Liver (tissue), 9 donors: ENCODE data around the gene DDX41. TPM values are rescaled to one million over a fixed set of nuclear protein-coding genes. Genes with fewer than 3 reads are reported as not detected.

Experiments
- DNase-seq: peaks from one replicate; pipeline ENCODE4 v3.0.0-alpha.2; 2017; ENCODE audit warnings: low spot score
- H3K27ac ChIP-seq, 2 donors: one replicate each; pipeline ENCODE4 v1.7.0; 2013; ENCODE audit warnings: inconsistent platforms in 2 of 2, low read length in 2 of 2, control low read depth in 1 of 2, low read depth in 1 of 2, mild to moderate bottlenecking in 1 of 2
- H3K27me3 ChIP-seq, 4 donors: one replicate each; pipeline versions ENCODE4 v1.6.1 to v1.7.0; 2013; ENCODE audit warnings: low read length in 3 of 4, inconsistent platforms in 1 of 4, mild to moderate bottlenecking in 1 of 4, moderate library complexity in 1 of 4; ENCODE audit not compliant: control insufficient read depth in 4 of 4, insufficient read depth in 4 of 4
- H3K36me3 ChIP-seq, 4 donors: one replicate each; pipeline versions ENCODE4 v1.6.1 to v1.7.0; 2013; ENCODE audit warnings: low read length in 3 of 4, mild to moderate bottlenecking in 3 of 4, low read depth in 1 of 4, moderate library complexity in 1 of 4; ENCODE audit not compliant: control insufficient read depth in 4 of 4, insufficient read depth in 3 of 4
- H3K4me1 ChIP-seq, 4 donors: one replicate each; pipeline versions ENCODE4 v1.6.1 to v1.7.0; 2013; ENCODE audit warnings: low read length in 3 of 4, mild to moderate bottlenecking in 3 of 4, moderate library complexity in 1 of 4; ENCODE audit not compliant: control insufficient read depth in 4 of 4, insufficient read depth in 4 of 4
- H3K4me3 ChIP-seq, 3 donors: one replicate each; pipeline versions ENCODE4 v1.6.1 to v1.7.0; 2013; ENCODE audit warnings: low read length in 3 of 3, control low read depth in 1 of 3, low read depth in 1 of 3, mild to moderate bottlenecking in 1 of 3
- H3K9ac ChIP-seq, 2 donors: one replicate each; pipeline ENCODE4 v1.7.0; 2013; ENCODE audit warnings: low read length in 2 of 2, mild to moderate bottlenecking in 2 of 2, moderate library complexity in 2 of 2, control low read depth in 1 of 2, low read depth in 1 of 2
- H3K9me3 ChIP-seq, 4 donors: one replicate each; pipeline versions ENCODE4 v1.6.1 to v1.7.0; 2013; ENCODE audit warnings: low read length in 3 of 4; ENCODE audit not compliant: control insufficient read depth in 4 of 4
- EGR1 ChIP-seq, 2 donors: IDR thresholded peaks; 2 replicates each; pipeline ENCODE4 v1.6.1; 2016 to 2018; ENCODE audit warnings: antibody characterized with exemption in 2 of 2, low read depth in 2 of 2
- FOXA1 ChIP-seq: IDR thresholded peaks from 2 replicates; pipeline ENCODE4 v1.6.1; 2016; ENCODE audit warnings: antibody characterized with exemption
- FOXA2 ChIP-seq: IDR thresholded peaks from 2 replicates; pipeline ENCODE4 v1.6.1; 2016; ENCODE audit warnings: antibody characterized with exemption
- GABPA ChIP-seq, 2 donors: IDR thresholded peaks in 1 of 2; conservative IDR thresholded peaks in 1 of 2; 2 replicates each; pipeline ENCODE4 v1.6.1; 2016; ENCODE audit warnings: antibody characterized with exemption in 2 of 2, mild to moderate bottlenecking in 1 of 2, moderate library complexity in 1 of 2
- HNF4A ChIP-seq, 2 donors: conservative IDR thresholded peaks; 2 replicates each; pipeline ENCODE4 v1.6.1; 2016; ENCODE audit warnings: antibody characterized with exemption in 2 of 2, mild to moderate bottlenecking in 2 of 2
- JUND ChIP-seq, 2 donors: IDR thresholded peaks; 2 replicates each; pipeline ENCODE4 v1.6.1; 2016; ENCODE audit warnings: antibody characterized with exemption in 2 of 2
- NR2F2 ChIP-seq: IDR thresholded peaks from 2 replicates; pipeline ENCODE4 v1.6.1; 2016; ENCODE audit warnings: antibody characterized with exemption
- RAD21 ChIP-seq, 2 donors: IDR thresholded peaks; 2 replicates each; pipeline ENCODE4 v1.6.1; 2016; ENCODE audit warnings: antibody characterized with exemption in 2 of 2, mild to moderate bottlenecking in 2 of 2
- RXRA ChIP-seq, 2 donors: IDR thresholded peaks; 2 replicates each; pipeline ENCODE4 v1.6.1; 2017 to 2018; ENCODE audit warnings: antibody characterized with exemption in 2 of 2, mild to moderate bottlenecking in 1 of 2
- SP1 ChIP-seq: IDR thresholded peaks from 2 replicates; pipeline ENCODE4 v1.6.1; 2018; ENCODE audit warnings: antibody characterized with exemption, mild to moderate bottlenecking
- TAF1 ChIP-seq: conservative IDR thresholded peaks from 2 replicates; pipeline ENCODE4 v1.6.1; 2016; ENCODE audit warnings: antibody characterized with exemption, mild to moderate bottlenecking
- YY1 ChIP-seq: IDR thresholded peaks from 2 replicates; pipeline ENCODE4 v1.6.1; 2016; ENCODE audit warnings: antibody characterized with exemption, mild to moderate bottlenecking
- WGBS: extraction: QIAGEN DNeasy Blood & Tissue Kit; methylation state at CpG from one replicate; pipeline ENCODE4 v1.1.7; 2013; 5-methylcytosine and 5-hydroxymethylcytosine counted together
- polyA plus RNA-seq, 2 donors: library from polyadenylated mRNA; stranded (reverse) in 1 of 2; unstranded in 1 of 2; fragments of 200-250 nt in 1 of 2; fragments of >200 nt in 1 of 2; fragmentation: Nextera tagmentation in 1 of 2; extraction: Ambion mirVana in 1 of 2; gene quantifications; one replicate each; pipeline versions ENCODE4 v1.2.1 to v1.2.3, GENCODE V29; 2013 to 2015
- total RNA-seq, 2 donors: library from RNA; depleted of rRNA; stranded (reverse); fragments of >200 nt; gene quantifications; one replicate each; pipeline ENCODE4 v1.2.3, GENCODE V29; 2014
- TF ChIP-seq, protein P1 (sequence below): fragments of 150-350 bp; IDR thresholded peaks from 2 replicates; pipeline ENCODE4 v1.5.1; 2017; ENCODE audit warnings: improper control_type of control experiment, low read depth, low read length; ENCODE audit not compliant: missing input control
- TF ChIP-seq, protein P2 (sequence below): IDR thresholded peaks from 2 replicates; pipeline ENCODE4 v1.6.1; 2016; ENCODE audit warnings: antibody characterized with exemption
- donor health status: healthy.
- donor health status: healthy.
- donor health status: healthy.
- donor health status: healthy.
- donor health status: healthy.

DDX41 gene
- total and polyA plus RNA-seq, 4 donors: 20.4 to 58.5 (median 45.6) TPM

DNA sequence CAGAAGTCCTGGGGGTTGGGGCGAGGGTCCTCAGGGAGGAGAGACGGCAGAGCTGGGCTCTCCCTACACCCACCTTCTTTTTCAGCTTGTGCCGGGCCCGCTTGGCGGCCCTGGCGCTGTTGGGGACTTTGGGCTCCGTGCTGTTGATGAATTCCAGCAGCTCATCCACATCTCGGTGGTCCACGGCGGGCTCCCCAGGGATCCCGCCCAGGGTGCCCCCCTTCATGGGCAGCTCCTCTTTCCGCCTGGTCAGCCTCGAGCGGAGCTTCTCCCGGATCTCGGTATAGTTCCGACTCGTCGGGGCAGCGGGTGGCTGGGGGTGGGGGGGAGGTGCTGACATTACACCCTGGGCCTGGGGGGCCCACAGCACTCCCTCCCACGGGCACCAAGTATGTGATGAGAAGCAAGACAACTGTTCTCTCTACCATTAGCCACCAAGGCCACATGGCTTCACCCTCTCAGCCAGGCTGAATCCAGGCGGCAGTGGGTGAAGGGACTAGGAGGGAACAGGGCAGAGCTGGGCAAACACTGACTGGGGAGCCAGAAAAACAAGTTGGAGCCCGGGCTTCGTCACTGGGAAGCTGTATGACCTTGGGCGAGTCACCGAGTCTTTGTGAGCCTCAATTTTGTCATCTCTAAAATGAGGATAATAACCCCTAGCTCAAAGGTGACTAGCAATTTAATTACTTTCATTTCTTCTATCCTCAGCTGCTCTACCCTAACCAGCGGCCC is 14.6 kb upstream of the DDX41 start:
- H3K9ac ChIP-seq: no peak overlapping the region
- H3K27ac ChIP-seq: no peak overlapping the region
- H3K4me3 ChIP-seq: no peak overlapping the region
- no peaks in the 10 kb centered on the region for H3K27me3 ChIP-seq
- 93% methylated on average over 27 of the region's 27 CpGs for WGBS
- peaks cover 0 to 16% (median 13%) of the 10 kb centered on the region in 4 donors for H3K4me1 ChIP-seq
- DNase-seq: no peak
- TF ChIP-seq FOXA1: no peak
- H3K9me3 ChIP-seq: no peaks in the 10 kb centered on the region
- peaks cover 13 to 67% (median 27%) of the 10 kb centered on the region in 4 donors for H3K36me3 ChIP-seq

- no peak overlapping the region for H3K9ac ChIP-seq
- TF ChIP-seq, protein P1, sequence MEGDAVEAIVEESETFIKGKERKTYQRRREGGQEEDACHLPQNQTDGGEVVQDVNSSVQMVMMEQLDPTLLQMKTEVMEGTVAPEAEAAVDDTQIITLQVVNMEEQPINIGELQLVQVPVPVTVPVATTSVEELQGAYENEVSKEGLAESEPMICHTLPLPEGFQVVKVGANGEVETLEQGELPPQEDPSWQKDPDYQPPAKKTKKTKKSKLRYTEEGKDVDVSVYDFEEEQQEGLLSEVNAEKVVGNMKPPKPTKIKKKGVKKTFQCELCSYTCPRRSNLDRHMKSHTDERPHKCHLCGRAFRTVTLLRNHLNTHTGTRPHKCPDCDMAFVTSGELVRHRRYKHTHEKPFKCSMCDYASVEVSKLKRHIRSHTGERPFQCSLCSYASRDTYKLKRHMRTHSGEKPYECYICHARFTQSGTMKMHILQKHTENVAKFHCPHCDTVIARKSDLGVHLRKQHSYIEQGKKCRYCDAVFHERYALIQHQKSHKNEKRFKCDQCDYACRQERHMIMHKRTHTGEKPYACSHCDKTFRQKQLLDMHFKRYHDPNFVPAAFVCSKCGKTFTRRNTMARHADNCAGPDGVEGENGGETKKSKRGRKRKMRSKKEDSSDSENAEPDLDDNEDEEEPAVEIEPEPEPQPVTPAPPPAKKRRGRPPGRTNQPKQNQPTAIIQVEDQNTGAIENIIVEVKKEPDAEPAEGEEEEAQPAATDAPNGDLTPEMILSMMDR: no peak
- no peaks in the 10 kb centered on the region for H3K27me3 ChIP-seq
- H3K4me3 ChIP-seq: no peak overlapping the region
- H3K4me1 ChIP-seq: peaks cover 0 to 16% (median 13%) of the 10 kb centered on the region in 4 donors
- no peak overlapping the region for H3K27ac ChIP-seq
- H3K9me3 ChIP-seq: no peaks in the 10 kb centered on the region
- DNase-seq: no peak
- H3K36me3 ChIP-seq: peaks cover 12 to 70% (median 33%) of the 10 kb centered on the region in 4 donors
- whole genome bisulfite sequencing: 88% methylated on average over 3 of the region's 3 CpGs
Measured at GRCh38 chr5:177530638-177531037, 13.9 kb upstream of the DDX41 start.

DNA sequence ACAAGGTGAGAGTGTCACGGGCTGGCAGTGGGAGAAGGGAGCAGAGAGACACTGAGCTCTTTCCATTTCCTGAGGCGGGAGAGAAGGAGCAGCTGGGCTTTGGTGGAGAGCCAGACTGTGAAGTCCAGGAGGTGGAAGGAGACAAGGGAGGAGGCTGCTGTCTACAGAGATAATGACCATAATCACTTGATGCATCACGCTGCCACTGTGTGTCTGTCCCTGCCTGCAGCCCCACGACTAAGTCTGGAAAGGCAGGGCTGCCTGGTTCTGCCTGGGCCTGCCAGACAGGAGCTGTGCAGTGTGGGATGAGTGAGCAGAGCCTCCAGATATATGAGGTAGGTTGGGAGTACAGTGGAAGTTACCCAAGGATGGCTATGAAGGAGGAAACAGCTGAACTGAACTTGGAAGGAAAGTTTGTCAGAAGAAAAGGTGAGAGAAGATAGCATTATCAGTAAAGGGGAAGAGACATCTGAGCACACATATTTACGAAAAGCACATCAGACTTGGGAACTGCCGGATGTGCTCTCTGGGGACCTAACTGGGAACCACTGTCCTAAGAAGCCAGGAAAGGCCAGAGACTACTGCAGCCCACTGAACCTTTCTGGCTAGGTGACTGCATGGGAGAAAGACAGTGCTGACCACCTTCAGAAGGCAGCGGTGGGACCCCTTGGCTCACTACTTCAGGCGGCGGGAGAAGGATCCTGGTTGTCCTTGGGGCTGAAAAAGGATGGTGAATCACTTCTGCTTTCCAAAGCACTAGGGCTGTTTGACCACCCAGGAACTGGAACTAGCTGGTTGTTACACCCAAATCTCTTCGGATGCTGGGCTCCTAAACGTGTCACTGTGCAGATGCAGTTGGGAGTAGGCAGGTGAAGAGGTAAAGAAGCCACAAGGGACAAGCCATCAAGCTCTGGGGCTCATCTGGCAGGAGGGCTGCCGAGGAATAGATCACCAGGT is 12.8 kb upstream of the DDX41 start:
- no peak for TF ChIP-seq YY1
- Histone ChIP-seq H3K4me1 (peaks cover 0 to 6% (median 4%) of the 10 kb centered on the region in 4 donors), H3K36me3 (peaks cover 13 to 81% (median 36%) of the 10 kb centered on the region in 4 donors), H3K27me3 (no peaks in the 10 kb centered on the region), H3K9me3 (no peaks in the 10 kb centered on the region), H3K27ac (no peak overlapping the region), H3K9ac (no peak overlapping the region), H3K4me3 (no peak overlapping the region)
- no peak for DNase-seq
- WGBS: 91% methylated on average over 12 of the region's 12 CpGs

DNA sequence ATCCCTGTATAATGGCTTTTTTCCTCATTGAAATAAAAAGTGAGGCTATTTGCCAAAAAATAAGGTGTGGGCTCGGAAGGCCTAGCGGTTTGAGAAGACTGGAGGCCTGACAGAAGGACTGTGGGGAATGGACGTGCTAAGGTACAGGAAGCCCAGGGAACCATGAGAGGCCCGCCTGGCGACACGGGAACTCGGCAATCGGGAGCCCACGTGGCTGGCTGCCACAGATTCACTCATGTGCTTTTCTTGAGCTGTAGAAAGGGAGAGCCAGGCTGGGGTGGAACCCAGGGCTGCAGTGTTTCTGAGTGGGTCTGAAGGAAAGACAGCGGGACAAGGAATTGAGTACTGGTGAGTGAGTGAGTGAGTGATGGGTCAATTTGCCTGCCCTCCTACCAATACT is 11.9 kb upstream of the DDX41 start:
- H3K36me3 ChIP-seq: peaks cover 16 to 85% (median 39%) of the 10 kb centered on the region in 4 donors
- no peak for DNase-seq
- no peak overlapping the region for H3K4me3 ChIP-seq
- H3K27ac ChIP-seq: no peak overlapping the region
- H3K27me3 ChIP-seq: no peaks in the 10 kb centered on the region
- no peak overlapping the region for H3K9ac ChIP-seq
- 98% methylated on average over 10 of the region's 10 CpGs for WGBS
- no peaks in the 10 kb centered on the region for H3K9me3 ChIP-seq
- H3K4me1 ChIP-seq: peaks cover 0 to under 1% (median 0%) of the 10 kb centered on the region in 4 donors
- TF ChIP-seq SP1 (no peak), GABPA (IDR thresholded peaks at IDR 0.05 in 1 of 2, conservative IDR thresholded peaks at IDR 0.05 in 1 of 2) (no peak), RXRA (IDR thresholded peaks at IDR 0.05) (no peak), JUND (IDR thresholded peaks at IDR 0.05) (no peak), NR2F2 (no peak), HNF4A (conservative IDR thresholded peaks at IDR 0.05) (no peak), FOXA2 (no peak), EGR1 (IDR thresholded peaks at IDR 0.05; ENCODE audit: low read depth in 2 of 2) (no peak), TAF1 (no peak), YY1 (no peak), RAD21 (IDR thresholded peaks at IDR 0.05) (no peak), FOXA1 (no peak)
- TF ChIP-seq, protein P2, sequence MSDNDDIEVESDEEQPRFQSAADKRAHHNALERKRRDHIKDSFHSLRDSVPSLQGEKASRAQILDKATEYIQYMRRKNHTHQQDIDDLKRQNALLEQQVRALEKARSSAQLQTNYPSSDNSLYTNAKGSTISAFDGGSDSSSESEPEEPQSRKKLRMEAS: no peak
- TF ChIP-seq, protein P1: no peak
